Tibial nerve (tissue), 4 donors: Measurements from ENCODE around the gene ATAD3A.
"Not testable (repeated sequence)": the region's sequence is repeated elsewhere in the genome, so short reads cannot be mapped to it uniquely, and the experiment has no call there.

ENCODE experiments used
- CTCF ChIP-seq, 5 experiments: fragments of 200-600 bp in 3 of 5; fragments of 450-650 bp in 2 of 5; sonication (generic) in 3 of 5; IDR thresholded peaks; one replicate each; pipeline ENCODE4 v1.5.1; 2016 to 2019; ENCODE audit warnings: antibody characterized with exemption in 5 of 5, mild to moderate bottlenecking in 3 of 5, moderate library complexity in 2 of 5
- EP300 ChIP-seq, 2 donors: sonication (generic); formaldehyde crosslinking; IDR thresholded peaks; one replicate each; pipeline ENCODE4 v1.6.1; 2017; ENCODE audit warnings: antibody characterized with exemption in 2 of 2, mild to moderate bottlenecking in 1 of 2
- POLR2A ChIP-seq, 2 donors: fragments of 450-650 bp; IDR thresholded peaks; one replicate each; pipeline ENCODE4 v1.6.1; 2017; ENCODE audit warnings: antibody characterized with exemption in 2 of 2, mild to moderate bottlenecking in 2 of 2, moderate library complexity in 2 of 2

- not testable (repeated sequence) for TF ChIP-seq CTCF, POLR2A, EP300 (IDR thresholded peaks at IDR 0.05)
Measured at GRCh38 chr1:1519805-1520505, 8.0 kb downstream of the ATAD3A start.
